Neural cell (in vitro differentiated cells): ENCODE data around the gene BRICD5. TPM values are rescaled to one million over a fixed set of nuclear protein-coding genes. Genes with fewer than 3 reads are reported as not detected.

Experiments
- H2AFZ ChIP-seq: fragments of 200-600, 300-800 bp; sonication (generic), shearing (Covaris generic); 2 replicates; pipeline ENCODE4 v1.6.0; 2014; ENCODE audit warnings: low read depth, mild to moderate bottlenecking, antibody characterized with exemption, low read length, moderate library complexity
- H3F3A ChIP-seq: fragments of 200-600 bp; shearing (Covaris generic); 2 replicates; pipeline ENCODE4 v1.6.1; 2016; ENCODE audit warnings: mild to moderate bottlenecking, moderate library complexity, mixed read lengths, antibody characterized with exemption, low read length; ENCODE audit not compliant: insufficient read depth, poor library complexity, severe bottlenecking
- H3K27ac ChIP-seq: fragments of 200-600, 300-800 bp; sonication (generic), shearing (Covaris generic); 2 replicates; pipeline ENCODE4 v1.5.1; 2014; ENCODE audit warnings: mild to moderate bottlenecking, low read length, moderate library complexity
- H3K27me3 ChIP-seq: fragments of 300-800, 200-600 bp; sonication (generic), shearing (Covaris generic); 2 replicates; pipeline ENCODE4 v1.6.0; 2014; ENCODE audit warnings: mild to moderate bottlenecking, low read depth, low read length, moderate library complexity; ENCODE audit not compliant: insufficient read depth
- H3K36me3 ChIP-seq: fragments of 300-800, 200-600 bp; sonication (generic), shearing (Covaris generic); 2 replicates; pipeline ENCODE4 v1.5.1; 2014; ENCODE audit warnings: mild to moderate bottlenecking, antibody characterized with exemption, low read length, moderate library complexity; ENCODE audit not compliant: insufficient read depth
- H3K4me2 ChIP-seq: fragments of 300-800, 200-600 bp; sonication (generic), shearing (Covaris generic); 2 replicates; pipeline ENCODE4 v1.6.0; 2014; ENCODE audit warnings: mild to moderate bottlenecking, low read length
- H3K4me3 ChIP-seq: fragments of 300-800, 200-600 bp; sonication (generic), shearing (Covaris generic); 2 replicates; pipeline ENCODE4 v1.5.1; 2014; ENCODE audit warnings: mild to moderate bottlenecking, low read length, moderate library complexity
- H3K79me2 ChIP-seq: fragments of 200-600 bp; shearing (Covaris generic); replicated peaks from 2 replicates; pipeline ENCODE4 v1.6.0; 2014; ENCODE audit warnings: mild to moderate bottlenecking, low read length, moderate library complexity; ENCODE audit not compliant: insufficient read depth
- H3K9ac ChIP-seq: fragments of 300-800, 200-600 bp; sonication (generic), shearing (Covaris generic); 2 replicates; pipeline ENCODE4 v1.6.1; 2016; ENCODE audit warnings: mild to moderate bottlenecking, low read length, mixed read lengths
- H3K9me2 ChIP-seq: fragments of 200-600 bp; shearing (Covaris generic); 2 replicates; pipeline ENCODE4 v1.6.1; 2016; ENCODE audit warnings: mild to moderate bottlenecking, low read length, mixed read lengths; ENCODE audit not compliant: insufficient read depth
- H3K9me3 ChIP-seq: fragments of 200-600, 300-800 bp; sonication (generic), shearing (Covaris generic); 2 replicates; pipeline ENCODE4 v1.6.1; 2016; ENCODE audit warnings: mild to moderate bottlenecking, mixed run types, low read length, moderate library complexity, mixed read lengths
- H4K20me1 ChIP-seq: fragments of 200-600 bp; shearing (Covaris generic); 2 replicates; pipeline ENCODE4 v1.6.1; 2016; ENCODE audit warnings: mild to moderate bottlenecking, mixed run types; ENCODE audit not compliant: insufficient read depth
- CTCF ChIP-seq: fragments of 450-650 bp; IDR thresholded peaks from 2 replicates; pipeline ENCODE4 v1.5.1; 2014; ENCODE audit warnings: antibody characterized with exemption, mild to moderate bottlenecking, moderate library complexity; ENCODE audit not compliant: poor library complexity, severe bottlenecking
- EP300 ChIP-seq: fragments of 450-650 bp; conservative IDR thresholded peaks from 2 replicates; pipeline ENCODE4 v1.6.1; 2014; ENCODE audit warnings: antibody characterized with exemption, mild to moderate bottlenecking, moderate library complexity; ENCODE audit not compliant: poor library complexity, severe bottlenecking
- EZH2 ChIP-seq: fragments of 200-600, 300-800 bp; shearing (Covaris generic), sonication (generic); IDR thresholded peaks from 2 replicates; pipeline ENCODE4 v1.6.1; 2014; ENCODE audit warnings: antibody characterized with exemption, low read length, borderline replicate concordance, mild to moderate bottlenecking; ENCODE audit not compliant: insufficient read depth, poor library complexity, severe bottlenecking
- MXI1 ChIP-seq: fragments of 450-650 bp; conservative IDR thresholded peaks from 2 replicates; pipeline ENCODE4 v1.6.1; 2014; ENCODE audit warnings: antibody characterized with exemption, mild to moderate bottlenecking; ENCODE audit not compliant: poor library complexity, severe bottlenecking
- POLR2AphosphoS5 ChIP-seq: IDR thresholded peaks from 2 replicates; pipeline ENCODE4 v1.6.1; 2012
- RAD21 ChIP-seq: fragments of 450-650 bp; conservative IDR thresholded peaks from 2 replicates; pipeline ENCODE4 v1.6.1; 2014; ENCODE audit warnings: antibody characterized with exemption, mild to moderate bottlenecking, moderate library complexity
- REST ChIP-seq: IDR thresholded peaks from 2 replicates; pipeline ENCODE4 v1.6.1; 2012; ENCODE audit warnings: borderline replicate concordance
- SMC3 ChIP-seq: fragments of 450-650 bp; conservative IDR thresholded peaks from 2 replicates; pipeline ENCODE4 v1.6.1; 2014; ENCODE audit warnings: antibody characterized with exemption, mild to moderate bottlenecking, moderate library complexity; ENCODE audit not compliant: poor library complexity
- TAF1 ChIP-seq: IDR thresholded peaks from 2 replicates; pipeline ENCODE4 v1.6.1; 2012; ENCODE audit warnings: low read depth
- polyA plus RNA-seq: library from polyadenylated mRNA; depleted of rRNA; stranded (reverse); fragments of >200 nt; gene quantifications from 2 replicates; pipeline ENCODE4 v1.2.3, GENCODE V29; 2014

Gene BRICD5
- polyA plus RNA-seq, 1 donor from 2014 or later, result 39.2 TPM

- H3K36me3 ChIP-seq, result no peaks in the 10 kb centered on the region
- H3K9me3 ChIP-seq, result no peaks in the 10 kb centered on the region
- H2AFZ ChIP-seq, result no peak overlapping the region
- peaks cover 15% of the 10 kb centered on the region for H3K27me3 ChIP-seq
- no peak overlapping the region for H3K9ac ChIP-seq
- H3K79me2 ChIP-seq, result no peaks in the 10 kb centered on the region
- no peaks in the 10 kb centered on the region for H3K9me2 ChIP-seq
- H3K27ac ChIP-seq, result no peak overlapping the region
- no peak overlapping the region for H3K4me3 ChIP-seq
- no peaks in the 10 kb centered on the region for H3F3A ChIP-seq
- TF ChIP-seq EP300, result no peak
- no peak for TF ChIP-seq POLR2AphosphoS5
- no peak for TF ChIP-seq TAF1
- no peak for TF ChIP-seq CTCF
- TF ChIP-seq SMC3, result no peak
- TF ChIP-seq EZH2, result no peak
- TF ChIP-seq REST, result no peak
- no peak for TF ChIP-seq RAD21
- TF ChIP-seq MXI1, result no peak
- H3K4me2 ChIP-seq, result no peak overlapping the region
- no peaks in the 10 kb centered on the region for H4K20me1 ChIP-seq
These were observed 22.5 kb upstream of the BRICD5 start for GRCh38 chr16:2233046-2233775.

GRCh38 chr16:2232094-2232990, 21.7 kb upstream of the BRICD5 start:
- no peaks in the 10 kb centered on the region for H3K9me3 ChIP-seq
- TF ChIP-seq POLR2AphosphoS5 (no peak), EZH2 (no peak), EP300 (no peak), TAF1 (no peak), RAD21 (no peak), SMC3 (no peak), CTCF (no peak), MXI1 (no peak), REST (no peak)
- H2AFZ ChIP-seq, result no peak overlapping the region
- no peak overlapping the region for H3K27ac ChIP-seq
- peaks cover 14% of the 10 kb centered on the region for H3K27me3 ChIP-seq
- H3K4me3 ChIP-seq, result no peak overlapping the region
- H3F3A ChIP-seq, result no peaks in the 10 kb centered on the region
- H3K79me2 ChIP-seq, result no peaks in the 10 kb centered on the region
- H3K9me2 ChIP-seq, result no peaks in the 10 kb centered on the region
- H3K36me3 ChIP-seq, result no peaks in the 10 kb centered on the region
- no peaks in the 10 kb centered on the region for H4K20me1 ChIP-seq
- H3K9ac ChIP-seq, result no peak overlapping the region
- no peak overlapping the region for H3K4me2 ChIP-seq
